BE2C (cell line): ENCODE measurements around the gene GP9.

ENCODE experiments used
- DNase-seq: peaks from one replicate; pipeline ENCODE4 v3.0.0-alpha.2; 2020
- H3K27me3 ChIP-seq: fragments of 250-450 bp; sonication (Bioruptor Pico); 2 replicates; pipeline ENCODE4 v1.5.1; 2020; ENCODE audit warnings: mild to moderate bottlenecking
- H3K36me3 ChIP-seq: fragments of 250-450 bp; sonication (Bioruptor Pico); 2 replicates; pipeline ENCODE4 v1.5.1; 2020; ENCODE audit warnings: mild to moderate bottlenecking
- H3K4me1 ChIP-seq: fragments of 250-450 bp; sonication (Bioruptor Pico); 2 replicates; pipeline ENCODE4 v1.5.1; 2020
- H3K4me3 ChIP-seq: 2 replicates; pipeline ENCODE4 v1.5.1; 2011; ENCODE audit warnings: low read depth, low read length
- H3K9me3 ChIP-seq: fragments of 250-450 bp; sonication (Bioruptor Pico); 2 replicates; pipeline ENCODE4 v1.5.1; 2020
- TF ChIP-seq, protein P1 (sequence below): IDR thresholded peaks from 2 replicates; pipeline ENCODE4 v1.5.1; 2012; ENCODE audit warnings: mild to moderate bottlenecking, low read depth, low read length

GP9 gene

DNA sequence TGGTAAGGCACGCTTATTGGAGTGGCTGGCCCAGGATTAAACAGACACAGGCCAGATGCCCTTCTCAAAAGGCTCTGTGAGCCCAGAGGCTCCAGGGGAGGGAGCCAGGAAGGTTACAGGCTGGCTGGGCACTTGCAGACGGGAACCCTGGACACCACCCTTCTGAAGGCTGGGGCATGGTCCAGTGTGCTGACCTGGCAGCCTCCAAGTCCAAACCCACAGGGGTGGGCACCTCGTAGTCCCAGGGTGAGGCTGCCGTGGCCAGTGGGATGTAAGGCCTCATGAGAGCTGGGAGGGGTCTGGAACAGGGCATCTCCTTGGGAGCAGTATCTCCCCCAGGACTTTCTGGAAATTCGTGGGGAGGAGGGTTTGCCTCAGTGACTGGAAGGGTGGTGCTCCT is 39.9 kb upstream of the GP9 start:
- Histone ChIP-seq H3K36me3 (no peaks in the 10 kb centered on the region), H3K9me3 (no peaks in the 10 kb centered on the region), H3K4me1 (peaks cover 5% of the 10 kb centered on the region; the same call in 1 of the 2 replicates), H3K27me3 (no peaks in the 10 kb centered on the region), H3K4me3 (no peak overlapping the region)
- TF ChIP-seq, protein P1, sequence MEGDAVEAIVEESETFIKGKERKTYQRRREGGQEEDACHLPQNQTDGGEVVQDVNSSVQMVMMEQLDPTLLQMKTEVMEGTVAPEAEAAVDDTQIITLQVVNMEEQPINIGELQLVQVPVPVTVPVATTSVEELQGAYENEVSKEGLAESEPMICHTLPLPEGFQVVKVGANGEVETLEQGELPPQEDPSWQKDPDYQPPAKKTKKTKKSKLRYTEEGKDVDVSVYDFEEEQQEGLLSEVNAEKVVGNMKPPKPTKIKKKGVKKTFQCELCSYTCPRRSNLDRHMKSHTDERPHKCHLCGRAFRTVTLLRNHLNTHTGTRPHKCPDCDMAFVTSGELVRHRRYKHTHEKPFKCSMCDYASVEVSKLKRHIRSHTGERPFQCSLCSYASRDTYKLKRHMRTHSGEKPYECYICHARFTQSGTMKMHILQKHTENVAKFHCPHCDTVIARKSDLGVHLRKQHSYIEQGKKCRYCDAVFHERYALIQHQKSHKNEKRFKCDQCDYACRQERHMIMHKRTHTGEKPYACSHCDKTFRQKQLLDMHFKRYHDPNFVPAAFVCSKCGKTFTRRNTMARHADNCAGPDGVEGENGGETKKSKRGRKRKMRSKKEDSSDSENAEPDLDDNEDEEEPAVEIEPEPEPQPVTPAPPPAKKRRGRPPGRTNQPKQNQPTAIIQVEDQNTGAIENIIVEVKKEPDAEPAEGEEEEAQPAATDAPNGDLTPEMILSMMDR = no peak
- no peak for DNase-seq

- TF ChIP-seq, protein P1 = no peak
- Histone ChIP-seq H3K27me3 (no peaks in the 10 kb centered on the region), H3K36me3 (no peaks in the 10 kb centered on the region), H3K4me1 (peaks cover 5% of the 10 kb centered on the region; the same call in 1 of the 2 replicates), H3K9me3 (no peaks in the 10 kb centered on the region), H3K4me3 (no peak overlapping the region)
- no peak for DNase-seq
These were observed 39.4 kb upstream of the GP9 start for GRCh38 chr3:129021140-129021551.

DNA sequence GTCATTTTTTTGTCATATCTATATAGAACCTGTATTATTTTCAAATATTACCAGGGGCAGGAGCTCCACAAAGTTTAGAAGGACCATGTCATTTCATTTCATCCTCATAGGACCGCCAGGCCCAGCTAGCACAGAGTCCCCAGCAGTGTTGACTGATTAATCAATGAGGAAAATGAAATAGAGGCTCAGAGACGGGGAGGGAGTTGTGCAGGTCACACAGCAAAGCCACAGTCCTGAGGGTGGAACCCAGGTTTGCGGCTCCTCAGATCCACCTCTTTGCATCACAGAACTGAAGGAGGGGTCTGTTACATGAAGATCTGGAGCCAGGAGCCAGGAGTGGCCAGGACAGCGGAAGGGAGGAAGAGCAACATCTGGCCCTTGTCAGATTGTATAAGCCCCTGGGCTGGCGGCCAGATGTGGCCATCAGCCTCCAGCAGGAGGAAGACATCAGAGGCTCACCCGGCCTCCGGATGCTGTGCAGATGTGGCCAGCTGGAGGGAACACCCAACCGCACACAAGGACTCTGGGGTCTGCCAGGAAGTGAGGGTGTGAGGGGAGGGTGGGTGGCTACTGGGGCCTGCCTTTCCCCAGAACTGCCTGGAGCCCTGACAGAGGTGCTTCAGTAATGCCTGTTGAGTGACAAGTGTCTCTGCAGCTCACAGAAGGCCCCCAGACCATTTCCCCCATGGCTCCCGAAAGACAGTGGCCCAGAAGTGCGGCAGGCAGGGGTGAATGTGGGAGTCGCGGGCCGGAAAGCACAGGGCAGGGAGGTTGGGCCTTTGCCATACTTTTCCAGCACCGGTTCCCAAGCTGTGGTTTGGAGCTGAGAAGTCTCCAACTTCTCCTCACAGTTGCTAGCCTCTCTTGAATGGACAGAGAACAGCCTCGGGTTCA is 38.2 kb upstream of the GP9 start:
- DNase-seq = no peak
- Histone ChIP-seq H3K36me3 (no peaks in the 10 kb centered on the region), H3K27me3 (no peaks in the 10 kb centered on the region), H3K4me1 (peaks cover 9% of the 10 kb centered on the region; the same call in 1 of the 2 replicates), H3K4me3 (no peak overlapping the region), H3K9me3 (no peaks in the 10 kb centered on the region)
- TF ChIP-seq, protein P1 = no peak

DNA sequence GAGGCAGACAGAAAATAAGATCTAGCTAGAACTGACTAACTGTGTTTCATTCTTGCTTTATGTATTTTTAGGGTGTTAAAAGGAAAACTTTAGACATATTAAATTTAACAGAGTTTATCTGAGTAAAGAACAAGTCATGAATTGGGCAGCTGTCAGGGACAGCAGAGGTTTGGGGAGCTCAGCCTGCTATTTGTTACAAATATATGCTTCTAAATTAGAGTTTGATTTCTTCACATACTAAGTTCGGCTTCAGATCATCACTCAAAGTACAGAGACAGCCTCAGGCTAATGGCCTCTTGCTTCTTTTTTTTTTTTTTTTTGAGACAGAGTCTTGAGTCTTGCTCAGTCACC is 37.6 kb upstream of the GP9 start:
- no peak overlapping the region for H3K4me3 ChIP-seq
- TF ChIP-seq, protein P1 = no peak
- no peaks in the 10 kb centered on the region for H3K27me3 ChIP-seq
- no peaks in the 10 kb centered on the region for H3K36me3 ChIP-seq
- no peaks in the 10 kb centered on the region for H3K9me3 ChIP-seq
- peaks cover 7% of the 10 kb centered on the region; the same call in 1 of the 2 replicates for H3K4me1 ChIP-seq
- no peak for DNase-seq

- Histone ChIP-seq H3K36me3 (no peaks in the 10 kb centered on the region), H3K27me3 (no peaks in the 10 kb centered on the region), H3K9me3 (no peaks in the 10 kb centered on the region), H3K4me3 (no peak overlapping the region), H3K4me1 (peaks cover 4% of the 10 kb centered on the region; the same call in 1 of the 2 replicates)
- DNase-seq = no peak
- TF ChIP-seq, protein P1 = peak; percentile 33; the same call in 1 of the 2 replicates
These were observed 36.7 kb upstream of the GP9 start for GRCh38 chr3:129023909-129024308.

GRCh38 chr3:129025108-129025507 is 35.5 kb upstream of the GP9 start:
- DNase-seq = no peak
- H3K36me3 ChIP-seq = no peaks in the 10 kb centered on the region
- no peak overlapping the region for H3K4me3 ChIP-seq
- peaks cover 4% of the 10 kb centered on the region; the same call in 1 of the 2 replicates for H3K4me1 ChIP-seq
- no peaks in the 10 kb centered on the region for H3K27me3 ChIP-seq
- TF ChIP-seq, protein P1 = no peak
- no peaks in the 10 kb centered on the region for H3K9me3 ChIP-seq
